Medulla oblongata (tissue), 1 donor: ENCODE measurements around the gene RAB11FIP5.
"Not testable (repeated sequence)": the region's sequence is repeated elsewhere in the genome, so short reads cannot be mapped to it uniquely, and the experiment has no call there.

ENCODE experiments used
- DNase-seq: peaks from one replicate; pipeline ENCODE4 v3.0.0-alpha.2; 2015; ENCODE audit errors: extremely low spot score

RAB11FIP5 gene

GRCh38 chr2:73112913-73113854 lies at the start of gene RAB11FIP5:
Gene RAB11FIP5 (minus strand): TSS chr2:73112948. CDS start chr2:73112777, 171 bp downstream.
- peak; percentile 64 for DNase-seq

- peak; percentile 58 for DNase-seq
These were observed 43.9 kb upstream of the RAB11FIP5 start for GRCh38 chr2:73156539-73157124.

- DNase-seq, result no peak
These were observed 30.2 kb upstream of the RAB11FIP5 start for GRCh38 chr2:73142937-73143336.

GRCh38 chr2:73141896-73142295 lies 29.1 kb upstream of the RAB11FIP5 start:
- DNase-seq, result no peak

GRCh38 chr2:73135236-73135635 lies 22.5 kb upstream of the RAB11FIP5 start:
- no peak for DNase-seq

- DNase-seq, result no peak
These were observed 21.7 kb upstream of the RAB11FIP5 start for GRCh38 chr2:73134471-73134870.

GRCh38 chr2:73133566-73134197 lies 20.9 kb upstream of the RAB11FIP5 start:
- DNase-seq, result no peak

- no peak for DNase-seq
These were observed 19.1 kb upstream of the RAB11FIP5 start for GRCh38 chr2:73131807-73132206.

GRCh38 chr2:73130790-73131189 lies 18.0 kb upstream of the RAB11FIP5 start:
- DNase-seq, result no peak

GRCh38 chr2:73128841-73129535 lies 16.2 kb upstream of the RAB11FIP5 start:
- no peak for DNase-seq

GRCh38 chr2:73122536-73122935 lies 9.8 kb upstream of the RAB11FIP5 start:
- DNase-seq, result no peak

GRCh38 chr2:73119611-73120239 lies 7.0 kb upstream of the RAB11FIP5 start:
- DNase-seq, result not testable (repeated sequence)

GRCh38 chr2:73117441-73117840 lies 4.7 kb upstream of the RAB11FIP5 start:
- no peak for DNase-seq

GRCh38 chr2:73116182-73116960 lies 3.6 kb upstream of the RAB11FIP5 start:
- DNase-seq, result no peak

GRCh38 chr2:73114273-73114867 lies 1.6 kb upstream of the RAB11FIP5 start:
- DNase-seq, result no peak

GRCh38 chr2:73112026-73112912 lies 479 bp downstream of the RAB11FIP5 start:
- no peak for DNase-seq

GRCh38 chr2:73111073-73112025 lies 1.4 kb downstream of the RAB11FIP5 start:
- no peak for DNase-seq
